ENCODE measurements around the gene ELMOD3. TPM values are rescaled to one million over a fixed set of nuclear protein-coding genes. Genes with fewer than 3 reads are reported as not detected.
A peak's percentile ranks its signal among the peaks of the same experiment; 100 is the strongest.

ELMOD3 gene
- total RNA-seq, 1 experiment from 2014 or later, result 18.1 TPM

DNA sequence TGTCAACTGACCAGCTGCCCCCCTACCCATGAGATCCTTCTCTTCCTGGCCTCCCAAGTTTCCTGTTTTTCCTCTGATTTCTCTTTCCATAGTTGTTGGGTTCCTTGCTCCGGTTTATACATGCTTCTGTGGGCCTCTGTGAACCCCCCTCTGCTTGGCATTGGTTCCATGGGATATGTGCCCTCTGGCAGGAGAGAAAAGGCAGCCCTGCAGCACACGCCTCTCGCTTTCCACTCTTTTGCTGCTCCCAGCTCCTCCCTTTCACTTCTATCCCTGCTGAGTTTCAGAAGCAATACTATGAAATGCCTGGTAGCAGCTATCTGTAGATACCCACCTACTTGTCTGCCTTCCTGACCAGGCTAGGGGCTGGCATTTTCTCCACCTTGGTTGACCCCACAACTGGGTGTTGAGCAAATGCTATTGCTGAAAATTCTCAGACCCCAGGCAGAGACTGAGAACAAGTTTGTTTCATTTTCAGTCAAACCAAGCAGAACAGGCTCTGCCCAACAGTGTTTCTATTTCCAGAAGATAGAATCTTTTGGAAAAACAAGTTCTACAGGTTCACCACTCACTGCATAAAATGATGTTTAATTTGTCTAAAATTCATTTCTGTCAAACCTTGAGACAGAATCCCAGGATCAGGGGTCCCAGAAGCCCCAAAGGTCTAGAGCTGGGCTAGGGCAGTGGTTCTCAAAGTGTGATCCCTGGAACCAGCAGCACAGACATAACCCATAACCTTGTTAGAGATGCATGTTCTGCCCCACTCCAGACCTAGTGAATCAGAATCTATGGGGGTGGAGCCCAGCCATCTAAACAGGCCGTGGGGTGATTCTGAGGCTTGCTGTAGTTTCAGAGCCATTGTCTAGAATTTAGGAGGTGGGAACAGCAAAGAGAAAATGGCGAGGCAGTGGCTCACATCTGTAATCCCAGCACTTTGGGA lies 42.2 kb downstream of the ELMOD3 start:
- H3K4me2 ChIP-seq, result peak overlapping the region; percentile 91
- ChIA-PET POLR2A (ENCODE audit: unreplicated experiment) (no interaction called here), CTCF (no interaction called here)
- 0 out of 2 replicates have a peak, but pooled peaks cover 10% of the 10 kb centered on the region for H3K36me3 ChIP-seq (ENCODE audit: low read depth)
- H2AFZ ChIP-seq, result no peak overlapping the region
- H3K9me2 ChIP-seq (ENCODE audit: insufficient read depth), result no peaks in the 10 kb centered on the region
- H3K4me1 ChIP-seq (replicated peaks; ENCODE audit: insufficient read depth), result peaks cover 32% of the 10 kb centered on the region
- H3K4me3 ChIP-seq, result peak overlapping the region; percentile 44; the same call in 1 of the 2 replicates
- intact Hi-C loops (cut with micrococcal nuclease; ENCODE audit: unreplicated experiment), result loop anchor here (1.0 kb wide), 1 partner anchor 14 kb away; the partner anchor contains the start of gene CAPG
- H3F3A ChIP-seq (ENCODE audit: insufficient read depth, low read depth), result peaks cover 29% of the 10 kb centered on the region
- BruUV-seq (replicated peaks), result no TSS peak
- DNase-seq, result peak; percentile 45 to 76
- no peaks in the 10 kb centered on the region for H3K27me3 ChIP-seq (ENCODE audit: insufficient read depth, low read depth)
- TF ChIP-seq, protein P1, sequence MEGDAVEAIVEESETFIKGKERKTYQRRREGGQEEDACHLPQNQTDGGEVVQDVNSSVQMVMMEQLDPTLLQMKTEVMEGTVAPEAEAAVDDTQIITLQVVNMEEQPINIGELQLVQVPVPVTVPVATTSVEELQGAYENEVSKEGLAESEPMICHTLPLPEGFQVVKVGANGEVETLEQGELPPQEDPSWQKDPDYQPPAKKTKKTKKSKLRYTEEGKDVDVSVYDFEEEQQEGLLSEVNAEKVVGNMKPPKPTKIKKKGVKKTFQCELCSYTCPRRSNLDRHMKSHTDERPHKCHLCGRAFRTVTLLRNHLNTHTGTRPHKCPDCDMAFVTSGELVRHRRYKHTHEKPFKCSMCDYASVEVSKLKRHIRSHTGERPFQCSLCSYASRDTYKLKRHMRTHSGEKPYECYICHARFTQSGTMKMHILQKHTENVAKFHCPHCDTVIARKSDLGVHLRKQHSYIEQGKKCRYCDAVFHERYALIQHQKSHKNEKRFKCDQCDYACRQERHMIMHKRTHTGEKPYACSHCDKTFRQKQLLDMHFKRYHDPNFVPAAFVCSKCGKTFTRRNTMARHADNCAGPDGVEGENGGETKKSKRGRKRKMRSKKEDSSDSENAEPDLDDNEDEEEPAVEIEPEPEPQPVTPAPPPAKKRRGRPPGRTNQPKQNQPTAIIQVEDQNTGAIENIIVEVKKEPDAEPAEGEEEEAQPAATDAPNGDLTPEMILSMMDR (conservative IDR thresholded peaks at IDR 0.05), result no peak
- TF ChIP-seq EZH2 (IDR thresholded peaks at IDR 0.05; ENCODE audit: low read depth), result no peak
- H3K9me3 ChIP-seq (ENCODE audit: insufficient read depth, low read depth), result no peaks in the 10 kb centered on the region
- no peaks in the 10 kb centered on the region for H4K20me1 ChIP-seq (ENCODE audit: insufficient read depth)
- no peaks in the 10 kb centered on the region for H3K79me2 ChIP-seq (ENCODE audit: low read depth)
- peak overlapping the region; percentile 75 for H3K27ac ChIP-seq

DNA sequence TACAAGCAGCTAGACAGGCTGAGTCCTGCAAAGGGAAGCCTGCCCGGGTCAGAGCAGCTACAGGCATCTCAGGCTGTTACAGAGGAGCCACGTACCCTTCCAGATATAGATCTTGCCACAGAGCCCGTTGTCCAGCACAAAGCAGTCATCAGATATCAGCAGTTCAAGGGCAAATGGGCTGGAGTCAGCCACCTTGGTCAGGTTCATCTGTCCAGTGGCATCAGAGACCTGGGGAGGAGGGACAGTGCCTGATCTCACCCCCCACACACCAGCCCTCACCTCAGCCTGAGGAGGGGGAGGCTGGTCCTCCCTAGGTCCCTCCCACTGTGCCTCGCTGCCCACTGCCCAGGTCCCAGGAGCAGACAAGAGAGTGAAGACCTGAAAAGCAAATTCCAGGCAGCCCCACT lies 43.4 kb downstream of the ELMOD3 start:
- POLR2A ChIA-PET (ENCODE audit: unreplicated experiment), result no interaction called here
- intact Hi-C loops (cut with micrococcal nuclease; ENCODE audit: unreplicated experiment), result loop anchor here (1.0 kb wide), 1 partner anchor 12 kb away; the partner anchor contains the start of gene CAPG
- H4K20me1 ChIP-seq (ENCODE audit: insufficient read depth), result no peaks in the 10 kb centered on the region
- DNase-seq, result no peak
- H3K27ac ChIP-seq, result peak overlapping the region; percentile 75
- no peak overlapping the region for H3K4me3 ChIP-seq
- no peaks in the 10 kb centered on the region for H3K79me2 ChIP-seq (ENCODE audit: low read depth)
- H2AFZ ChIP-seq, result no peak overlapping the region
- H3K4me1 ChIP-seq (replicated peaks; ENCODE audit: insufficient read depth), result peaks cover 32% of the 10 kb centered on the region
- no peaks in the 10 kb centered on the region for H3K9me3 ChIP-seq (ENCODE audit: insufficient read depth, low read depth)
- H3K9me2 ChIP-seq (ENCODE audit: insufficient read depth), result no peaks in the 10 kb centered on the region
- 0 out of 2 replicates have a peak, but pooled peaks cover 10% of the 10 kb centered on the region for H3K36me3 ChIP-seq (ENCODE audit: low read depth)
- peaks cover 27% of the 10 kb centered on the region for H3F3A ChIP-seq (ENCODE audit: insufficient read depth, low read depth)
- TF ChIP-seq EZH2 (IDR thresholded peaks at IDR 0.05; ENCODE audit: low read depth), result no peak
- TF ChIP-seq, protein P1 (conservative IDR thresholded peaks at IDR 0.05), result no peak
- CTCF ChIA-PET, result no interaction called here
- H3K4me2 ChIP-seq, result peak overlapping the region; percentile 91
- no peaks in the 10 kb centered on the region for H3K27me3 ChIP-seq (ENCODE audit: insufficient read depth, low read depth)
- BruUV-seq (replicated peaks), result no TSS peak

DNA sequence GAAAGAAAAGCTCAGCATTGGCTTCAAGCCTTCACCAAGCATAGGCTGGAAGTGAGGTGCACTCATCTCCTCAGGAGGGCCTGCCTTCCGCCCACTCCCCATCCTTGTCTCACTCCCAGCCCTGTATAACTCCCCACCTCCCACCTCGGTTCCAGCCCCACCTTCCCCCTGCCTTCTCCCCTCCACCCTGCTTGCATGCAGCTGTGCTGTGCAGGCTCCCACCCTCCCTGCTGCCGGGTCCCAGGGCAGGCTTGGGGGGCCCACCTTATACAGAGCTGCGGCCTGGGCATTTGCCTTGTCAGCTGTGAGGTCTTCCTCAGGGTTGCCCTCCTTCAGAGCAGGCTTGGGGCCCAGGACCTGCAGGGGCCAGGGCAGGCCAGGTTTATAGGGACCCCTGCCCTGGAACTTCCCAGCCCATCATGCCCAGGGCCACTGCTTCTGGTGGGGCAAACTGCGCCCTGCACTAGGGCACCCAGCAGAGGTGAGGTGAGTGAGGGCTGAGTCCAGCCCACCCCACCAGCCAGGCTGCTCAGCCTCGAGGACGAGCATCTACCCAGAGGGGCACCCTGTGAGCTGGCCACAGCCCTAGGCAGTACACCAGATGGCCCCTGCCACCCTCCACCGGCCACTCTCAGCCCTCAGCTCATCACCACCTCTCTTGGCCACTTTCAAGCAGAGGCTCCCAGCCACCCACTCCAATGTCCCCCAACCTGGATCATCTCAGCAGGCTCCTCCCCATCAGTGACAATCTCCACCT lies 44.0 kb downstream of the ELMOD3 start:
- ChIA-PET POLR2A (ENCODE audit: unreplicated experiment) (no interaction called here), CTCF (no interaction called here)
- no peak for TF ChIP-seq EZH2 (IDR thresholded peaks at IDR 0.05; ENCODE audit: low read depth)
- TF ChIP-seq, protein P1 (conservative IDR thresholded peaks at IDR 0.05), result no peak
- Histone ChIP-seq H2AFZ (no peak overlapping the region), H3K9me3 (ENCODE audit: insufficient read depth, low read depth) (no peaks in the 10 kb centered on the region), H3K4me3 (no peak overlapping the region), H3K27me3 (ENCODE audit: insufficient read depth, low read depth) (no peaks in the 10 kb centered on the region), H3F3A (ENCODE audit: insufficient read depth, low read depth) (peaks cover 27% of the 10 kb centered on the region), H3K4me2 (no peak overlapping the region), H4K20me1 (ENCODE audit: insufficient read depth) (no peaks in the 10 kb centered on the region), H3K9me2 (ENCODE audit: insufficient read depth) (no peaks in the 10 kb centered on the region), H3K27ac (peak overlapping the region; percentile 75; the same call in 1 of the 2 replicates), H3K36me3 (ENCODE audit: low read depth) (0 out of 2 replicates have a peak, but pooled peaks cover 10% of the 10 kb centered on the region), H3K79me2 (ENCODE audit: low read depth) (peaks cover 5% of the 10 kb centered on the region; the same call in 1 of the 2 replicates), H3K4me1 (replicated peaks; ENCODE audit: insufficient read depth) (peaks cover 32% of the 10 kb centered on the region)
- DNase-seq, result no peak
- intact Hi-C loops (cut with micrococcal nuclease; ENCODE audit: unreplicated experiment), result no loop called here
- no TSS peak for BruUV-seq (replicated peaks)
